ENCODE results near the gene RAB3C.

DNA sequence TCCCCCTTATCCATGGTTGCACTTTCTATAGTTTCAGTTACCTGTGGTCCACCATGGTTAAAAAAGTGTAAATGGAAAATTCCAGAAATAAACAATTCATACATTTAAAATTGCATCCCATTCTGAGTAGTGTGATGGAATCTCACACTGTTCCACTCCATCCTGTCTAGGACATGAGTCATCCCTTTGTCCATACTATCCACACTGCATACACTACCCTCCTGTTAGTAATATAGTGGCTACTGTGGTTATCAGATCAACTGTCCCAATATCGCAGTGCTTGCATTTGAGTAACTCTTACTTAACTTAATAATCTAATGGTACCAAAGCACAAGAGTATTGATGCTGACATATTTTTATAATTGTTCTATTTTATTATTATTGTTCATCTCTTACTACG, 100.7 kb downstream of the RAB3C start:
- TF ChIP-seq, protein P1, sequence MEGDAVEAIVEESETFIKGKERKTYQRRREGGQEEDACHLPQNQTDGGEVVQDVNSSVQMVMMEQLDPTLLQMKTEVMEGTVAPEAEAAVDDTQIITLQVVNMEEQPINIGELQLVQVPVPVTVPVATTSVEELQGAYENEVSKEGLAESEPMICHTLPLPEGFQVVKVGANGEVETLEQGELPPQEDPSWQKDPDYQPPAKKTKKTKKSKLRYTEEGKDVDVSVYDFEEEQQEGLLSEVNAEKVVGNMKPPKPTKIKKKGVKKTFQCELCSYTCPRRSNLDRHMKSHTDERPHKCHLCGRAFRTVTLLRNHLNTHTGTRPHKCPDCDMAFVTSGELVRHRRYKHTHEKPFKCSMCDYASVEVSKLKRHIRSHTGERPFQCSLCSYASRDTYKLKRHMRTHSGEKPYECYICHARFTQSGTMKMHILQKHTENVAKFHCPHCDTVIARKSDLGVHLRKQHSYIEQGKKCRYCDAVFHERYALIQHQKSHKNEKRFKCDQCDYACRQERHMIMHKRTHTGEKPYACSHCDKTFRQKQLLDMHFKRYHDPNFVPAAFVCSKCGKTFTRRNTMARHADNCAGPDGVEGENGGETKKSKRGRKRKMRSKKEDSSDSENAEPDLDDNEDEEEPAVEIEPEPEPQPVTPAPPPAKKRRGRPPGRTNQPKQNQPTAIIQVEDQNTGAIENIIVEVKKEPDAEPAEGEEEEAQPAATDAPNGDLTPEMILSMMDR (IDR thresholded peaks at IDR 0.05; ENCODE audit: low read depth, low read length): no peak
- TF ChIP-seq EZH2phosphoT487 (IDR thresholded peaks at IDR 0.05; ENCODE audit: low read depth): no peak
